Measurements from ENCODE around the gene NLRP9. TPM values are rescaled to one million over a fixed set of nuclear protein-coding genes. Genes with fewer than 3 reads are reported as not detected.

The NLRP9 gene
- total and polyA plus RNA-seq, 2 of the 13 experiments (the other 11 are each of a cell fraction or from before 2014, with no cell fraction given), result not detected

- TF ChIP-seq ARID2 (CRISPR knock-in tag; IDR thresholded peaks at IDR 0.05; ENCODE audit: borderline replicate concordance), result no peak
- no peak for TF ChIP-seq ZBTB40 (IDR thresholded peaks at IDR 0.05)
- peak; percentile 10; the same call in 1 of the 2 replicates for TF ChIP-seq ZBTB40 (CRISPR knock-in tag; IDR thresholded peaks at IDR 0.05)
- no peak for TF ChIP-seq ZNF207 (IDR thresholded peaks at IDR 0.05; ENCODE audit: borderline replicate concordance)
- peak; percentile 28; the same call in 1 of the 2 replicates for TF ChIP-seq IRF9 (CRISPR knock-in tag; IDR thresholded peaks at IDR 0.05; ENCODE audit: borderline replicate concordance)
- TF ChIP-seq ZNF720 (CRISPR knock-in tag; IDR thresholded peaks at IDR 0.05), result no peak
- no peak for TF ChIP-seq ZNF329 (CRISPR knock-in tag; IDR thresholded peaks at IDR 0.05; ENCODE audit: low read depth)
- no peak for TF ChIP-seq BRD4 (CRISPR knock-in tag; IDR thresholded peaks at IDR 0.05)
- TF ChIP-seq SKIL (CRISPR knock-in tag; IDR thresholded peaks at IDR 0.05; ENCODE audit: borderline replicate concordance), result peak; percentile 68; the same call in 1 of the 2 replicates
- no peak for TF ChIP-seq MXD3 (CRISPR knock-in tag; IDR thresholded peaks at IDR 0.05)
- peak; percentile 89 for TF ChIP-seq SALL1 (CRISPR knock-in tag; IDR thresholded peaks at IDR 0.05)
- no peak for TF ChIP-seq ZNF33B (CRISPR knock-in tag; IDR thresholded peaks at IDR 0.05)
- no peak for TF ChIP-seq ZNF737 (CRISPR knock-in tag; IDR thresholded peaks at IDR 0.05; ENCODE audit: borderline replicate concordance)
- 0 out of 2 replicates have a peak, but pooled peaks have one; percentile 39 for TF ChIP-seq HBP1 (CRISPR knock-in tag; IDR thresholded peaks at IDR 0.05; ENCODE audit: low read depth)
Measured at GRCh38 chr19:55683449-55684261, 54.5 kb downstream of the NLRP9 start (continued).
